GM19324 (cell line): Measurements from ENCODE around the gene IL12RB1.

Source experiments
- ATAC-seq: cut with Tn5 transposase; IDR thresholded peaks from one replicate; pipeline ENCODE4 v1.9.1; 2021; ENCODE audit warnings: mild to moderate bottlenecking, moderate library complexity; ENCODE audit not compliant: unreplicated experiment, low FRiP score

The IL12RB1 gene

DNA sequence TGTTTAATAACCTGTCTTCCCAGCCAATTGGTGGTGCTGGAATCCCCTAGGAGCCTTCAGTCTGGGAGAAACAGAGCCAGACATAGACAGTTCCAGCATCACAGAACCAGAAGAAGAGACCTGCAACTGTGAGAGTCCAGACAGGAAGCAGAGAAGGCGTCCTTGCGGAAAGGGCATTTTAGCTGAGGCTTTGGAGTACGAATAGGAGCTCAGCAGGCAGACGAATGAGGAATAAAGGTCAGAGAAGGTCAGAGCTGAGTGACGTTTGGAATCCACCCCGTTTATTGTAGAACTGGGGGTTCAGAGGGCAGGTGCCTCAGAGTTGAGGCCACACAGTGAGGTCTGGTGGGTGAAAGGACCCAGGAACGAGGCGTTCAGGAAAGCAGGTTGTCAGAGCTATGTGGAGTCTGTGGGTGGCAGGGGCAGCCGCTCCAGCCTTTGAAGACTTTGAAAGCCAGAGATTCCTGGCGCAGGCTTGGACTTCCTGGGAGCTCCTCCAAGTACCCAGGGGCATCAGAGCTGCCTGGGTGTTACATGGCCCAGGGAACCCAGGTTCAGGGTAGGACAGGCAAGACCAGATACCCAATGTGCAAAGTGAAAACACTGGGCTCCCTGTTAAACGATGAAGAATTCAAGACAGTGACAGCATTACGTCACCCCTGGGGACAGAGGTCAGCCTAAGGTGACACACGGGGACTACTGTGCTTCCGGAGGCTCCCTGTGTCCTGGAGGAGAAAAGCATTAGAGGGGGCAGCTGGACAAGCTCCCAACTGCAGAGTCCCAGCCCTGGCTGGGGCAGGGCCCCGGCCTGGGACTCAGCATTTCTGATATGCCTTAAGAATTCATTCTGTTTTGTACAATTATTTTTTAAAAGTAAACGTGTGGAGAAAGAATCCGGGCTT, 73.3 kb downstream of the IL12RB1 start:
- ATAC-seq = no peak

DNA sequence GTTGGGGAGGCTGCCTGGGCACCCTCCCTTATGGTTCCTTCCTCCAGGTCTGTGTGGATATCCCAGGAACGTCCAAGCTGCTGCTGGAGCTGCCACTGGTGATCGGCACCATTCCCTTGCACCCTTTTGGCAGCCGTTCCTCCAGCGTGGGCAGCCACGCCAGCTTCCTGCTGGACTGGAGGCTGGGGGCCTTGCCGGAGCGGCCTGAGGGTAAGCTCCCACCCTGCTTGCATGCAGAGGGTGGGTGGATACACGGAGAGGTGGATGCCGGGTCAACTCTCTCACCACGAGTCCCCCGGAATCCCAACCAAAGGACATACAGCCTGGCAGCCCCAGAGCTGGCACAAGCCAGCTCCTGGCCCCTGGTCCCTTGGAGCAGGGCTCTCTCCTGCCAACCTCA, 76.6 kb downstream of the IL12RB1 start:
- ATAC-seq = no peak

DNA sequence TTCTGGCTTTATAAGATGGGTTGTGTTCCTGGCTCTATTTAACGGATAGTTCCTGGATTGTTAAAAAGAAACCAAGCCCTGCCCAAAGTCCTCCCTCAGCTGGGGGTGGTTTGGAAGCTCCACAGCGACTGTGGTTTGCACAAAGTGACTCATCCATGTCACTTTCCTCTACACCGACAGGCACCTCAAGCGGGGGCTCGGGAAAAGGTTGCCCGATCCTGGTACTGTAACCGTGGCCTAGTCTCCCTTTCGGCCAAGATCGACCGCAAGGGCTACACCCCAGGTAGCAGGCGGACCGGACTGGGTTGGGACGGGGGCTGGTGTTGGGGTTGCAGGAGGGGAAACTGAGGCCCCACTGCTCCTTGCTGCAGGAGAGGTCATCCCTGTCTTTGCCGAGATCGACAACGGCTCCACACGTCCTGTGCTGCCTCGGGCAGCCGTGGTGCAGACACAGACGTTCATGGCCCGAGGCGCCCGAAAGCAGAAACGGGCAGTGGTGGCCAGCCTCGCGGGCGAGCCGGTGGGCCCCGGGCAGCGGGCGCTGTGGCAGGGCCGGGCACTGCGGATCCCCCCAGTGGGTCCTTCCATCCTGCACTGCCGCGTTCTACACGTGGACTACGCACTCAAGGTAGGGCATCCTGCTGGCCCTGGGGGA, 77.2 kb downstream of the IL12RB1 start:
- ATAC-seq = no peak
